Measurements from ENCODE around the gene RAD51B.

GRCh38 chr14:68190032-68190431 lies 370.5 kb downstream of the RAD51B start:
- TF ChIP-seq CTCF (IDR thresholded peaks at IDR 0.05) = no peak
- no peak for TF ChIP-seq POLR2A (IDR thresholded peaks at IDR 0.05)

Data from vagina (tissue), 2 donors.